Large intestine (tissue), 12 donors: ENCODE results near the gene MAPK1IP1L. TPM values are rescaled to one million over a fixed set of nuclear protein-coding genes. Genes with fewer than 3 reads are reported as not detected.
"Not testable (repeated sequence)": the region's sequence is repeated elsewhere in the genome, so short reads cannot be mapped to it uniquely, and the experiment has no call there.

Experiments
- DNase-seq, 2 donors: peaks; one replicate each; pipeline versions ENCODE4 v3.0.0 to v3.0.0-alpha.2; 2013
- H3K27ac ChIP-seq: one replicate; pipeline ENCODE4 v1.5.1; 2013; ENCODE audit warnings: low read length
- H3K27me3 ChIP-seq: 2 replicates; pipeline ENCODE4 v1.6.1; 2013; ENCODE audit warnings: low read length; ENCODE audit not compliant: control insufficient read depth, insufficient read depth
- H3K36me3 ChIP-seq: 2 replicates; pipeline ENCODE4 v1.6.1; 2013; ENCODE audit warnings: low read length; ENCODE audit not compliant: control insufficient read depth, insufficient read depth
- H3K4me1 ChIP-seq: one replicate; pipeline ENCODE4 v1.6.1; 2013; ENCODE audit warnings: low read length; ENCODE audit not compliant: control insufficient read depth, insufficient read depth
- H3K4me3 ChIP-seq: one replicate; pipeline ENCODE4 v1.5.1; 2013; ENCODE audit warnings: low read length
- H3K9me3 ChIP-seq: one replicate; pipeline ENCODE4 v1.6.1; 2013; ENCODE audit warnings: mild to moderate bottlenecking, low read depth, low read length, moderate library complexity; ENCODE audit not compliant: control insufficient read depth
- WGBS: methylation state at CpG from one replicate; pipeline ENCODE4 v1.1.5; 2013; ENCODE audit warnings: low lambda C conversion rate; ENCODE audit not compliant: insufficient coverage; 5-methylcytosine and 5-hydroxymethylcytosine counted together
- long read RNA-seq, 11 donors: transcript quantifications; one replicate each; lab custom pipeline, GENCODE V29; 2026
- polyA plus RNA-seq: library from polyadenylated mRNA; unstranded; fragments of 120-200 nt; gene quantifications from one replicate; pipeline ENCODE4 v1.2.1, GENCODE V29; 2013

Gene MAPK1IP1L
- 83.8 TPM for polyA plus RNA-seq
- long read RNA-seq, donor 1, partial matches to known transcripts = 25 of 36 reads
- long read RNA-seq, donor 1, other reads (novel, unspliced or antisense) = 11 of 36 reads
- long read RNA-seq, donor 2, partial matches to known transcripts = 154 of 180 reads
- long read RNA-seq, donor 2, other reads (novel, unspliced or antisense) = 24 of 180 reads
- long read RNA-seq, donor 3 = 0 reads
- long read RNA-seq, donor 4, partial matches to known transcripts = 10 of 17 reads
- long read RNA-seq, donor 4, other reads (novel, unspliced or antisense) = 7 of 17 reads
- long read RNA-seq, donor 5, partial matches to known transcripts = 18 of 40 reads
- long read RNA-seq, donor 5, other reads (novel, unspliced or antisense) = 22 of 40 reads
- long read RNA-seq, donor 6, partial matches to known transcripts = 31 of 47 reads
- long read RNA-seq, donor 6, other reads (novel, unspliced or antisense) = 15 of 47 reads
- long read RNA-seq, donor 7, partial matches to known transcripts = 23 of 57 reads
- long read RNA-seq, donor 7, other reads (novel, unspliced or antisense) = 32 of 57 reads
- long read RNA-seq, donor 8, partial matches to known transcripts = 118 of 122 reads
- long read RNA-seq, donor 8, other reads (novel, unspliced or antisense) = 0 of 122 reads
- long read RNA-seq, donor 9, partial matches to known transcripts = 49 of 65 reads
- long read RNA-seq, donor 9, other reads (novel, unspliced or antisense) = 14 of 65 reads
- long read RNA-seq, donor 10, partial matches to known transcripts = 51 of 115 reads
- long read RNA-seq, donor 10, other reads (novel, unspliced or antisense) = 60 of 115 reads
- long read RNA-seq, donor 11, partial matches to known transcripts = 55 of 73 reads
- long read RNA-seq, donor 11, other reads (novel, unspliced or antisense) = 18 of 73 reads

GRCh38 chr14:55051423-55052268 lies at the start of gene MAPK1IP1L:
MAPK1IP1L (plus strand) TSS chr14:55051647; CDS start chr14:55061684, 10,037 bp downstream.
- no CpG with 5 or more reads among the region's 98 CpGs for WGBS
- Histone ChIP-seq H3K27ac (peak within 1 kb of the TSS; percentile 100), H3K4me3 (peak within 1 kb of the TSS; percentile 100), H3K27me3 (no peaks in the 10 kb centered on the region), H3K9me3 (no peaks in the 10 kb centered on the region), H3K4me1 (peaks cover 10% of the 10 kb centered on the region), H3K36me3 (peaks cover 7% of the 10 kb centered on the region)
- DNase-seq = peak; percentile 91 to 96

DNA sequence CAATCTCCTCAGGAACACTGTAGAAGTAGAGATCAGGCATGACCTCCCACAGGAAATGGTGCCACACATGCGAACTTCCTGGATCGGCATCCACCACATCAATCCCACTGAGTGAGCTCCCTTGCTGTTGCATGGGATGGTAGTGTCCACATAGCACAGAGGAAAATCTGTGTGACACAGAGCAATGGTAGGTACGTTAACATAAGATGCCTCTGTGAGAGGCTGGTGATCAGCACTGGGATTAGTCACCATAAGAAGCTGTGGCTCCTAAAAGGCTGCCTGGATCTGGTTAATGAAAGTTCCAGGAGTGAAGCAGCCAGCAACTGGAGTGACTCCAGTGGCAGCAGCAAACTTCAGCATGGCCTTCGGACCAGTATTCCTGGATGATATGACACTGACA lies 46.4 kb upstream of the MAPK1IP1L start:
- WGBS = no CpG with 5 or more reads among the region's 4 CpGs
- Histone ChIP-seq H3K4me1 (no peaks in the 10 kb centered on the region), H3K36me3 (no peaks in the 10 kb centered on the region), H3K27me3 (no peaks in the 10 kb centered on the region), H3K27ac (no peak overlapping the region), H3K9me3 (no peaks in the 10 kb centered on the region), H3K4me3 (no peak overlapping the region)
- DNase-seq = no peak

GRCh38 chr14:55015006-55015405 lies 36.4 kb upstream of the MAPK1IP1L start:
- no peaks in the 10 kb centered on the region for H3K4me1 ChIP-seq
- no peaks in the 10 kb centered on the region for H3K27me3 ChIP-seq
- H3K4me3 ChIP-seq = no peak overlapping the region
- no CpG with 5 or more reads among the region's 2 CpGs for WGBS
- no peaks in the 10 kb centered on the region for H3K9me3 ChIP-seq
- DNase-seq = no peak
- H3K36me3 ChIP-seq = no peaks in the 10 kb centered on the region
- no peak overlapping the region for H3K27ac ChIP-seq

- DNase-seq = no peak
- H3K36me3 ChIP-seq = no peaks in the 10 kb centered on the region
- no peaks in the 10 kb centered on the region for H3K9me3 ChIP-seq
- H3K4me3 ChIP-seq = no peak overlapping the region
- no peak overlapping the region for H3K27ac ChIP-seq
- no peaks in the 10 kb centered on the region for H3K4me1 ChIP-seq
- no peaks in the 10 kb centered on the region for H3K27me3 ChIP-seq
- WGBS = 100% methylated on average over 1 of the region's 2 CpGs
These were observed 31.4 kb upstream of the MAPK1IP1L start for GRCh38 chr14:55019968-55020554.

DNA sequence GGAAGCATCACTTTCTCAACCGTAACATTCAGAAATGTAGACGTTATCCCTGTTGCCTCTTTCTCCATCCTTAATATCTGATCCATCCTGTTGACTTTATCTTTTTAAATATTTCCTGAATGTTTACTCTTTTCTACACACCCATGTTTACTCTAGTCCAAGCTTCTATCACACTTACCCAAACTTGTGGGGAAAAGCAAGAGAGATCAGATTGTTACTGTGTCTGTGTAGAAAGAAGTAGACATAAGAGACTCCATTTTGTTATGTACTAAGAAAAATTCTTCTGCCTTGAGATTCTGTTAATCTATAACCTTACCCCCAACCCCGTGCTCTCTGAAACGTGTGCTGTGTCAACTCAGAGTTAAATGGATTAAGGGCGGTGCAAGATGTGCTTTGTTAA lies 27.1 kb upstream of the MAPK1IP1L start:
- H3K4me3 ChIP-seq, H3K4me1 ChIP-seq, H3K36me3 ChIP-seq, H3K9me3 ChIP-seq, DNase-seq, H3K27me3 ChIP-seq, H3K27ac ChIP-seq: not testable (repeated sequence)
- WGBS = no CpG with 5 or more reads among the region's 5 CpGs

GRCh38 chr14:55025948-55026347 lies 25.5 kb upstream of the MAPK1IP1L start:
- 7% methylated on average over 5 of the region's 7 CpGs for WGBS

GRCh38 chr14:55026441-55026792 lies 25.0 kb upstream of the MAPK1IP1L start:
- 13% methylated on average over 4 of the region's 9 CpGs for WGBS

More at GRCh38 chr14:55025948-55026347, 25.5 kb upstream of the MAPK1IP1L start:
- no peak for DNase-seq
- peaks cover 4% of the 10 kb centered on the region for H3K4me1 ChIP-seq
- H3K36me3 ChIP-seq = no peaks in the 10 kb centered on the region
- H3K27me3 ChIP-seq = no peaks in the 10 kb centered on the region
- H3K9me3 ChIP-seq = no peaks in the 10 kb centered on the region
- H3K27ac ChIP-seq = no peak overlapping the region
- H3K4me3 ChIP-seq = peak overlapping the region; percentile 95

DNA sequence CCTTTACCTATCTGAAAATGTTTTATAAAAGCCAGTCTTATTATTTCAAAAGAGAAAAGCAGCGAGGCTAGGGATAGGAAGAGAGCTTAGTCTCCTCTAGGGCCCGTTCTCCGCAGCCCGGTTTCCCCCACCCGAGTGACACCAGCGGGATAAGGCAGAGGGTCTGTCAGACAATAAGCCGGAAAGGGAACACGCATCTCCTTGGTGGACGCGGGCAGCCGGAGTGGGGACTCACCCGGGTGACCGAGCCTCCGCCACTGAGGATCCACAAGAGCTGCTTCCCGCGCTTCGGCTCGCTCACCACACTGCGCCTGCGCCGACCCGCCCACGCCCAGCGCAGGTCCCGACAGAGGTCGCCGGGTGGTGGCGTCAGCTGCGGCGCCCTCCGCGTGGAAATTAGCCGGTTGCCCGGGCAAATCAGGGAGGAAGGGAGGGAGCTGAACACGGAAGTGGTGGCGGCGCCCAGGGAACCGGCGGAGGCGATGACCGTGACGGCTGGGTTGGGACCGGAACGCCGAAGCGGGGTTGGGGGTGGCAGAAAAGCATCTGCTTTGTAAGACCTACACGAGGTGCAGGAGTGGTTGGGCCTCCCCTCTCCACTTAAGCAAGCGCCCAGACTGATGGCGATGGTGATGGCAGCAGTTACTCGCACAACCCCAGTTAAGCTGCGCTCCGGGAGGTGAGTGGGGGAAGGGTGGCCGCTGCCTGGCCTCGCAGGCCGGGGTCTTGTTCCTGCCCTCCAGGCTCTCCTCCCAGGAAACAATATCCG lies 24.5 kb upstream of the MAPK1IP1L start, which contains the start of the genes SOCS4 and WDHD1:
Gene SOCS4, plus strand, starts transcription at position 444 of the 769 bp plus-strand sequence. CDS start 15,806 bp downstream, outside the sequence.
Gene WDHD1, minus strand, starts transcription at position 307 of the 769 bp plus-strand sequence. CDS start 312 bp downstream, outside the sequence.
- H3K27ac ChIP-seq = peak within 1 kb of the TSS; percentile 88
- H3K9me3 ChIP-seq = no peaks in the 10 kb centered on the region
- peak; percentile 96 to 97 for DNase-seq
- no peaks in the 10 kb centered on the region for H3K27me3 ChIP-seq
- no peaks in the 10 kb centered on the region for H3K36me3 ChIP-seq
- peaks cover 4% of the 10 kb centered on the region for H3K4me1 ChIP-seq
- WGBS = no CpG with 5 or more reads among the region's 56 CpGs
- peak within 1 kb of the TSS; percentile 95 for H3K4me3 ChIP-seq

More at GRCh38 chr14:55026441-55026792, 25.0 kb upstream of the MAPK1IP1L start:
- Histone ChIP-seq H3K27ac (peak overlapping the region; percentile 66), H3K36me3 (no peaks in the 10 kb centered on the region), H3K4me1 (peaks cover 4% of the 10 kb centered on the region), H3K9me3 (no peaks in the 10 kb centered on the region), H3K27me3 (no peaks in the 10 kb centered on the region), H3K4me3 (peak overlapping the region; percentile 95)
- no peak for DNase-seq

GRCh38 chr14:55028066-55028465 lies 23.4 kb upstream of the MAPK1IP1L start:
- DNase-seq = no peak
- Histone ChIP-seq H3K4me3 (peak overlapping the region; percentile 95), H3K27ac (no peak overlapping the region), H3K36me3 (no peaks in the 10 kb centered on the region), H3K4me1 (peaks cover 4% of the 10 kb centered on the region), H3K27me3 (no peaks in the 10 kb centered on the region), H3K9me3 (no peaks in the 10 kb centered on the region)
- 0% methylated on average over 2 of the region's 8 CpGs for WGBS
